ENCODE measurements around the gene FBXW11.

The FBXW11 gene

DNA sequence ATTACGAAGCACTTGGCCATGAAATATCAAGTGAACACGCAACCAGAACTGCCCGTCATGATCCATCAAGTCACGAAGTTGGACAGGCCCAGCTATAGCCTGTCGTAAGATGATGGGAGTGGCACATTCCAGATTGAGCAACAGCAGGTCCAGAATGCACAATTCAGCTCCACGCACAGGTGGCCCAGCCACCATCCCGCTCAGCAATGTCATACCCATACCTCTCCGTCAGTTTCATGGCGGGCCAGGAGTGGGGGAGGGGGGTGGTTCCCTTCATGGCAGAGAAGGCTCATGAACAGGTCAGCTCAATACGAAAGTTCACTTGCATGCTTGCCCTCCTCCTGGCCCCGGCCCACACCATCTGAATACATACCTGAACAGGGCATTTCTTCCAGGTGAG is 185.9 kb downstream of the FBXW11 start:
- H3K27me3 ChIP-seq (ENCODE audit: insufficient read depth, low read depth), result no peaks in the 10 kb centered on the region
- H3K36me3 ChIP-seq (ENCODE audit: insufficient read depth), result no peaks in the 10 kb centered on the region
- H2AFZ ChIP-seq (ENCODE audit: low read depth), result no peak overlapping the region
- H4K20me1 ChIP-seq (ENCODE audit: insufficient read depth), result no peaks in the 10 kb centered on the region
- no peaks in the 10 kb centered on the region for H3K79me2 ChIP-seq (ENCODE audit: insufficient read depth, low read depth)
- no peak overlapping the region for H3K4me3 ChIP-seq (IDR thresholded peaks at IDR 0.05; ENCODE audit: insufficient read depth, low read depth, low read length)
- TF ChIP-seq, protein P1, sequence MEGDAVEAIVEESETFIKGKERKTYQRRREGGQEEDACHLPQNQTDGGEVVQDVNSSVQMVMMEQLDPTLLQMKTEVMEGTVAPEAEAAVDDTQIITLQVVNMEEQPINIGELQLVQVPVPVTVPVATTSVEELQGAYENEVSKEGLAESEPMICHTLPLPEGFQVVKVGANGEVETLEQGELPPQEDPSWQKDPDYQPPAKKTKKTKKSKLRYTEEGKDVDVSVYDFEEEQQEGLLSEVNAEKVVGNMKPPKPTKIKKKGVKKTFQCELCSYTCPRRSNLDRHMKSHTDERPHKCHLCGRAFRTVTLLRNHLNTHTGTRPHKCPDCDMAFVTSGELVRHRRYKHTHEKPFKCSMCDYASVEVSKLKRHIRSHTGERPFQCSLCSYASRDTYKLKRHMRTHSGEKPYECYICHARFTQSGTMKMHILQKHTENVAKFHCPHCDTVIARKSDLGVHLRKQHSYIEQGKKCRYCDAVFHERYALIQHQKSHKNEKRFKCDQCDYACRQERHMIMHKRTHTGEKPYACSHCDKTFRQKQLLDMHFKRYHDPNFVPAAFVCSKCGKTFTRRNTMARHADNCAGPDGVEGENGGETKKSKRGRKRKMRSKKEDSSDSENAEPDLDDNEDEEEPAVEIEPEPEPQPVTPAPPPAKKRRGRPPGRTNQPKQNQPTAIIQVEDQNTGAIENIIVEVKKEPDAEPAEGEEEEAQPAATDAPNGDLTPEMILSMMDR (conservative IDR thresholded peaks at IDR 0.05; ENCODE audit: low read depth, low read length), result no peak
- no peak overlapping the region for H3K4me2 ChIP-seq
- H3K27ac ChIP-seq, result no peak overlapping the region
- H3K4me1 ChIP-seq (ENCODE audit: low read depth, poor library complexity, severe bottlenecking), result peaks cover 6% of the 10 kb centered on the region
- no peak overlapping the region for H3K9ac ChIP-seq

DNA sequence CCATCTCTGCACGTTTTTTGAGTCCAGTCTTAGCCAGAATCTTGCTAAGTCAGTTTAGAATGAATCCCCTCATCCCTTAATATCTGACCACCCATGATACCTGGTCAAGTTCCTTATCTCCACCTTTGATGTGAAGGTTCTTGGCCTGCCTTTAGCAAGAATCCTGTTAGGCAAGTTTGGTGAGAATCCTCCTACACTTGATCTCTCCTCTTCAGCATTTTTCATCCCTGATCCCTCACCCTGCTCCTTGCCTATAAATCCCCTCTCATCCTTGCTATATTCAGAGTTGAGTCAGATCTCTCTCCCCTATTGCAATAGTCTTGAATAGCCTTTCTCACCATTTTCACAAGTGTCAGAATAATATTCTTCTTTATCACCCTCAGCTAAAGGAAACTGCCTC is 189.8 kb downstream of the FBXW11 start:
- Histone ChIP-seq H3K27ac (no peak overlapping the region), H2AFZ (ENCODE audit: low read depth) (no peak overlapping the region), H3K4me3 (IDR thresholded peaks at IDR 0.05; ENCODE audit: insufficient read depth, low read depth, low read length) (no peak overlapping the region), H3K4me2 (no peak overlapping the region), H3K4me1 (ENCODE audit: low read depth, poor library complexity, severe bottlenecking) (no peaks in the 10 kb centered on the region), H3K9ac (no peak overlapping the region), H3K79me2 (ENCODE audit: insufficient read depth, low read depth) (no peaks in the 10 kb centered on the region), H4K20me1 (ENCODE audit: insufficient read depth) (no peaks in the 10 kb centered on the region), H3K36me3 (ENCODE audit: insufficient read depth) (no peaks in the 10 kb centered on the region), H3K27me3 (ENCODE audit: insufficient read depth, low read depth) (no peaks in the 10 kb centered on the region)
- TF ChIP-seq, protein P1 (conservative IDR thresholded peaks at IDR 0.05; ENCODE audit: low read depth, low read length), result no peak

DNA sequence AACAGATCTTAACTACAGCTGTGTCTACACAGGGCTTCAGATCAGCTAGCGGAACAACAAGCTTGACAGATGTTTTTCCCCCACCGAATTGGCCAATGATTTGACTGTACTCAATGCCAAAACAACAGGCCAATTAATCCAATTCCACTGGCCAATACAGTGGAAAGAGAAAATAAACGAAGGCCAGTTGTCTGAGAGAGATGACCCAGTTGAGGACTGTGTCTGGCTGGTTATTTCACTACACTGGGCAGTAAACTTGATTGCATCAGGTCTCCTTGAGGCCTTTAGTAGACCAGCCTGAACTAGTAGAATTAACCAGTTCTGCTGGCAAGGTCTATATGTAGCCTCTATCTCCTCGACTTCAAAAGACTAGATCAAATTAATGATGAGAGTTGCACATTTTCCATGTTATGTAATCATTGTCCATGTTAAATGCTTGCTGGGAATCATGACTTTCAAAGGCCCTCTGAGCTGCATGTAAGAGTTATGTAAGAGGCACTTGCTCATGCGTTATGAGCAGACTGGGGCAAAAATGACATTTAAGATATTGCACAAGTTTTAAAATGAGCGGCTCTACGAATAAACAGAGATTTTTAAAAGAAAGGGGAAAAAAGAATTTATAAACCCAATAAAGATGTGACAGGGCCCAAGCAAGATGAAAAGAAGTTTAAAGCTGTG is 192.5 kb downstream of the FBXW11 start:
- no peak overlapping the region for H3K4me3 ChIP-seq (IDR thresholded peaks at IDR 0.05; ENCODE audit: insufficient read depth, low read depth, low read length)
- H3K4me1 ChIP-seq (ENCODE audit: low read depth, poor library complexity, severe bottlenecking), result no peaks in the 10 kb centered on the region
- TF ChIP-seq, protein P1 (conservative IDR thresholded peaks at IDR 0.05; ENCODE audit: low read depth, low read length), result no peak
- no peak overlapping the region for H3K27ac ChIP-seq
- H2AFZ ChIP-seq (ENCODE audit: low read depth), result no peak overlapping the region
- H4K20me1 ChIP-seq (ENCODE audit: insufficient read depth), result no peaks in the 10 kb centered on the region
- no peaks in the 10 kb centered on the region for H3K79me2 ChIP-seq (ENCODE audit: insufficient read depth, low read depth)
- no peaks in the 10 kb centered on the region for H3K36me3 ChIP-seq (ENCODE audit: insufficient read depth)
- H3K27me3 ChIP-seq (ENCODE audit: insufficient read depth, low read depth), result no peaks in the 10 kb centered on the region
- H3K9ac ChIP-seq, result no peak overlapping the region
- H3K4me2 ChIP-seq, result no peak overlapping the region

DNA sequence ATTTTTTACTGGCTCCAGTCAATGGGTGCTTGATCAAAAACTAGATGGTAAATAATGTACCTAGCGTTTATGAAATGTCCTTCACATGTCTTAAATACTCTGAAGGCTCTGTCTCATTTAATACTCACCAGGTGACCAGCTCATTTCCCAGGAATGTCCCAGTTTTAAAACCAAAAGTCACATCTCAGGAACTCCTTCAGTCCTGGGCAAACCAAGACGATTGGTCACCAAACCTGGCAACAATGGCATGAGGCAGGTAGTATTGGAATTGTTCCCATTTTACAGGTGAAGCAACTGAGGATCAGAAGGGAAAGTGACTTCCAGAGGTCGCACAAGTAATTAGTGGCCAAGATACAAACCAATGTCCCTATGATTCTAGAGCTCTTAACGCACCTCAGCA is 193.2 kb downstream of the FBXW11 start:
- TF ChIP-seq, protein P1 (conservative IDR thresholded peaks at IDR 0.05; ENCODE audit: low read depth, low read length), result no peak

More for the DNA sequence above, 193.2 kb downstream of the FBXW11 start:
- Histone ChIP-seq H3K36me3 (ENCODE audit: insufficient read depth) (no peaks in the 10 kb centered on the region), H2AFZ (ENCODE audit: low read depth) (no peak overlapping the region), H3K4me2 (no peak overlapping the region), H4K20me1 (ENCODE audit: insufficient read depth) (no peaks in the 10 kb centered on the region), H3K4me1 (ENCODE audit: low read depth, poor library complexity, severe bottlenecking) (no peaks in the 10 kb centered on the region), H3K27me3 (ENCODE audit: insufficient read depth, low read depth) (no peaks in the 10 kb centered on the region), H3K9ac (no peak overlapping the region), H3K79me2 (ENCODE audit: insufficient read depth, low read depth) (no peaks in the 10 kb centered on the region), H3K4me3 (IDR thresholded peaks at IDR 0.05; ENCODE audit: insufficient read depth, low read depth, low read length) (no peak overlapping the region), H3K27ac (no peak overlapping the region)

Measured in KMS-11 (cell line).